DMS114 treated with DMSO at 0.1 percent for 48 hours (cell line): ENCODE measurements around the gene CTTNBP2NL.

Experiments
- DNase-seq: peaks from one replicate; lab custom pipeline; 2025; ENCODE audit not compliant: unreplicated experiment; lab: John Stamatoyannopoulos, UW

The CTTNBP2NL gene, protein sequence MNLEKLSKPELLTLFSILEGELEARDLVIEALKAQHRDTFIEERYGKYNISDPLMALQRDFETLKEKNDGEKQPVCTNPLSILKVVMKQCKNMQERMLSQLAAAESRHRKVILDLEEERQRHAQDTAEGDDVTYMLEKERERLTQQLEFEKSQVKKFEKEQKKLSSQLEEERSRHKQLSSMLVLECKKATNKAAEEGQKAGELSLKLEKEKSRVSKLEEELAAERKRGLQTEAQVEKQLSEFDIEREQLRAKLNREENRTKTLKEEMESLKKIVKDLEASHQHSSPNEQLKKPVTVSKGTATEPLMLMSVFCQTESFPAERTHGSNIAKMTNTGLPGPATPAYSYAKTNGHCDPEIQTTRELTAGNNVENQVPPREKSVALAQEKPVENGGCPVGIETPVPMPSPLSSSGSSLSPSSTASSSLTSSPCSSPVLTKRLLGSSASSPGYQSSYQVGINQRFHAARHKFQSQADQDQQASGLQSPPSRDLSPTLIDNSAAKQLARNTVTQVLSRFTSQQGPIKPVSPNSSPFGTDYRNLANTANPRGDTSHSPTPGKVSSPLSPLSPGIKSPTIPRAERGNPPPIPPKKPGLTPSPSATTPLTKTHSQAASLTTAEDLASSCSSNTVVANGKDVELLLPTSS

DNA sequence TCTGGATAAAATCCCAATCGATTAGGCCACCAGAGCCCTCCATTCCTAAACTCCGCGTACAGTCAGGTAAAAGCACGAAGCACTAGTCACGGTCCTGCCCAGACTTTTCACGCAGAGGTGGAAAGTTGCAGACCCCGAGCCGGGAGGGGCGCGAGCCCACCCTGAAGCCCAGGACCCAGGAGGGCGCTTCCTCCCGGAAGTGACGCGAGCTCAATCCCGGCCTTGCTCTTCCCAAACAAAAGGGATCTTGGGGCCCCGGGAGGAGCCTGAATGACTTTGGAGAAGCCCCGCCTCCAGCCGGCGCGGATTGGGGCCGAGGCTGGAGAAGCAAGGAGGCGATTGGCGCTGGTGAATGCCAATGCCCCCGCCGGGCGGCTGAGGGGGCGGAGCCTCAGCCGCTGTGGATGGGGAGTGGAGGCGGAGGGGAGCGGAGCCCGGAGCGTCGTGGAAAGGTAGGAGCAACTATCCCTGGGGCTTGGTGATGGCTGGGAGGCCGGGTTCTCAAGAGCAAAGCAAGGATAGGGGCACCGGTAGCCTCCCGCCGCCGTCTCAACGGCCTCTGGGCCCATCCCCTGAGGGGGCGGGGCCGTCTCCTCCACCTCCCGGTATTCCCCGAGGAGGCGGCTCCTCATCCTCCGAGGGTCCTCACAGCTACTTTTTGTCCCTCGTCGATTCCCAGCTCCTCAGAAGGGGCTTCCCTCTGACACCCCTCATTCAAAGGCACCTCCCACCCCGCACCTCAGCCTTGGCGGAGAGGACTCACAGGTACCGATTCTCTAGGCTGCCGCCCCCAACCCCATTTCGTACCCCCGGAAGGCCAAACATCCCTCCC is at the start of gene CTTNBP2NL:
CTTNBP2NL (plus strand) TSS at position 394 of the 832 bp plus-strand sequence. CDS start 19,952 bp downstream, outside the sequence.
- DNase-seq = peak; percentile 96

DNA sequence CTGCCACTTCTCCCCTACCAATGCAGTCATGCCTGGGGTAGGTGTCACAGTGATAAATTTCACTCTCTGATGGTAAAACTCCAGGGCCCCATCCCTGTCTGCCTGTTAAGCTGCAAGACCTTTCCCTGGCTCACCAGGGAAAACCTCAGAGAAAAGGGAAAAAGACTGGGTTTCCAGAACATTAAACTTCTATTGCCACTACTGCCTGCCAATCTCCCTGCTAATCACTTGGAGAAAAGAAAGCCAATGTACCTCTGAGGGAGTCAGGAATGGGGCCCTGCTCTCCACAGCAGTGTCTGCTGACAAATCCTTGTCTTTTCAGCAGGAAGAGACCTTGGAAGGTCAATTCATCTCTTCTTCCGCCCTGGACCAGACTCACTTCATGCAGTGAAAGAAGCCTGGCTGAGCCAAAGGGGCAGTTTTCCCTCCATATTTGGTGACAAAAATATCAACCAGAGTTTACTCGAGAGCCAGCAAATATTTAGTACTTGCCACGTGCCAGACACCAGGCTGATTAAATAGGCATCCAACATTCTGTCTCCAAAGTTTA is 49.1 kb upstream of the CTTNBP2NL start:
- no peak for DNase-seq

DNA sequence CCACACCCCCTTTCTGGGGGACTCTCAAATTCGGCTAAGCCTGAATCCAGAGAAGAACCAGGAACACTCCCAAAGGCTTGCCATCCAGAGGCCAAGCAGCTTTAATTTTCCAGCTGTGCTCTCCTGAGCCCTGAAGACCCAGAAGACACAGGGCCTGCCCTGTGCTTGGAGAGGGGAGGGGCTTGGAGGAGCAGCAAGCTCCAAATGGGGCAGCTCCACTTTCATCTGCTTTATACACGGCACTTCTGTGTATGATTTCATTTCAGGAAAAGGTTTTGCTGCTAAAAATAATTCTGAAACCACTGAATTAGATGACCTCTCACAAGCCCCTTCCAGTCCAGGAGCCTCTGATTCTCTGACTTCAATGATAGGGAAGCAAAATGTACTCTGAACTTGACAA is 39.2 kb upstream of the CTTNBP2NL start:
- DNase-seq = no peak

DNA sequence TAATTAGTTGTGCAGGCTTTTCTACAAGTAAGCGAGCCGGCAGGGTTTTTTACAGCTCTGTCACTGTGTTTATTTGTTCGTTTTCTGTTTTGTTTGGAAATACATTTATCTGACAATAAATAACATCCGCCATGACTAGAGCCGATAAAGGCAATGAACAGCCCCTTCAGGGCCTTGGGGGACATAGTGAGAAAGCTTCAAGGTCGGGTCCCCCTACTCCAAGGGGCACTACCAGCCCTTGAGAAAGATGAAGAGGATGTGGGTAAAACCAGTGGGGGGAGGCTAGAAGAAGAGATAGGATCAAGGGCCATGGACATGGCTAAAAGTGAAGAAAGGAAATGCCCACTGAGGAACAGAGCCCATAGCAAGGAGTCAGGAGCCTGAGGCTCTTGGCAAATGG is 38.5 kb upstream of the CTTNBP2NL start:
- DNase-seq = no peak

DNA sequence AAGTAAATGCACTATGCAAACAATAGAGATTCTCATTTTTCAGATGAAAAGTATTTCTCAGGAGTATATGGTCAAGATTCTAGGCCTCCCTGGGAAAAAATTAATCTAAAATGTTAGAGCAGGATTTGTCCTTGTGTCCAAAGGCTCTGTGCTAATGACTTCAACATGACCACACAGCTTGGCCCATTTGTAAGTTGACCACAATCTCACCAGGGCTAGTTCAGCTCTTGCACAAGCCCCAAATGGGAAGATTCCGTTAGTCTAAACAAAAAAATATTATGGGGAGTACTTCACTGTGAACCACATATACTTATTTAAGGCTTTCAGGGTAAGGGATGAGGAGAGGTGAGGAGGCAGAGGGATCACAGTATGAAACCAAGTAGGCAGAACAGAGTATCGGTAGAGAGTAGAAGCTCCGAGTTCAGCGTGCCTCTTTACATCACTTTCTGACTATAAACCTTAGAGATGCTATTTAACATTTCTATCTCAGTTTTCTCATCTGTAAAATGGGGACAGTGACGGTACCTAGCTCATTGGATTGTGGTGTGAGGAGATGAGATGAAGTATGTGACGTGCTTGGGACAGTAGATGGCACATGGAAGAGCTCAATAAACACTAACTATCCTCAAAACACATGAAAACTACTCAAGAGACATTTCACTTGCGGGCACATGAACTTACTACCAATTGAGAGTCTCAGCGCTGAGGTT is 37.8 kb upstream of the CTTNBP2NL start:
- DNase-seq = no peak

DNA sequence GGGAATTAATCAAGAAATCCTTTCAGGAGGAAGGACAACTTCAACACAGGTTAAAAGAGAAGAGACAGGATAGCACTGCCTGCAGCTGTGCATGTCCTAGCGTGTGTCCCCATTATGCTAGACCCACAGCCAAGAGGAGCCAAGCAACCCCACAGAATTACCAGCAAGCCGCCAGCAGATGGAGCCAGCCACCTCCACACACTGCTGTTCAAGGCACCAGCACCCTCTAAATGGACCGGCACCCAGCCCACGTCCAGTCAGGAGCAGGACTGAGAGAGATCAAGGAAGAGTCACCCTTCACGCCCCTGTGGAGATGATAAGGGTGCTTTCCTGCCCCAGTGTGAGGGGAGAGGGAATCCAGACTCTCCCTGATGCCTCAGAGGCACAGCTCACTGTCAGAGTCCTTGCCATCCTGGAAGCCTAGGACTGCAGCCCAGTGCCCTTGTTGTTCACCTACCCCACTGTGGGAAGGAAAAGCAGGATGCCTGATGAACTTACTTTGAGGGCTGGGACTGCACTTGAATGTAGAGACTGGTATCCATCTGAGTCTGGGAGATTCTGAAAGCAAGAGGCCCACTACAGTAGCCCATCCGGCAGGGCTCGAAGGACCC is 37.1 kb upstream of the CTTNBP2NL start:
- peak; percentile 35 for DNase-seq

DNA sequence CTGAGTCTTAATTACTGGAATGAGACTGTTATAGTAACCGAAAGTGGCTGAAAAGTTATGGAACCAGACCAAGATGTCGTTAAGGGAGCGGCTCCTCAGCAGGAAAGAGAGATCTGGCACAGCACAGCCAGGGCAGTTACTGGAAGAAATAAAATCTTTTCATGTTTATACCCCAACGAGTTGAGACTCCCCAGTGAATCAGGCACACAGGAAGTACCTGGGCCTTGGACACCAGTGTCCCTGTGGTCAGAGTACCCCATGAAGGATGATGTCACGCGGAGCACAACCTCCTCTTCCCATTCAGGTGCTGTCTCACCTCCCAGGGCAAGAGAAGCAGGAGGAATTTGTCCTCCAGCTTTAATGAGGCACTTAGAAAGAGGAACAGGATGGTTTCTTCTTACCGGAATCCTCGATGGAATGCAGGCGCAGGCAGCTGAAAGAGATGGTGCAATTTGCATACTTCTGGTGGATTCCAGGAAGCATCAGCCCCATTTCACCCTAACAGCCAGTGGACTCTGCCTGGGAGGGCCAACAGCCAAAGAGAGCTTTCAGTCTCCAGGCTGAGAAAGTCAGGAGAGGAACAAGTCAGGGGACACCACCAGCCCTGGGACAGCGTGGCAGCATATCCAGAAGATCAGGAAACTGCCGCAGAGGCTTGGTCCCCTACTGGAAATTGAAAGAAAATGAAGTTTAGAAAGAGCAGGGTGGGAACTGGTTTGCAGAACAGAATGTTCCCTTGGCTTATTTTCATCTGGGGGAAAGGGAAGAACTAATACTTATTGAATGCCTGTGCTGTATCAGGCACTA is 35.9 kb upstream of the CTTNBP2NL start:
- DNase-seq = no peak

DNA sequence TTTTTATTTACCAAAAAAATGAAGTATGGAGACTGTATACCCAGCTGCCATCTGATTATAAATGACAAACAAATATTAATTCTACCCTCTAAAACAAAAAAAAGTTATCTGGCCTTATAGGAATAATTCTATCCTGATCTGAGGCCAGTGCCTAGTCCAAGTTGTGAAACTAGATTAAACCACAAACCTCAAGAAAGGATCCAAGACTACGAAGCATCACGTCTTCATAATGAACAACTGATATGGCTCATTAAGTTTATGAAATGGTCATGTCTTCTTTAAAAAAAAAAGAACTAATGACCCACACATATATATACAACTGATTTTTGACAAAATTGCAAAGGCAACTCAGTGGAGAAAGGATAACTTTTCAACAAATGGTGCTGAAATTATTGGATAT is 32.4 kb upstream of the CTTNBP2NL start:
- no peak for DNase-seq

DNA sequence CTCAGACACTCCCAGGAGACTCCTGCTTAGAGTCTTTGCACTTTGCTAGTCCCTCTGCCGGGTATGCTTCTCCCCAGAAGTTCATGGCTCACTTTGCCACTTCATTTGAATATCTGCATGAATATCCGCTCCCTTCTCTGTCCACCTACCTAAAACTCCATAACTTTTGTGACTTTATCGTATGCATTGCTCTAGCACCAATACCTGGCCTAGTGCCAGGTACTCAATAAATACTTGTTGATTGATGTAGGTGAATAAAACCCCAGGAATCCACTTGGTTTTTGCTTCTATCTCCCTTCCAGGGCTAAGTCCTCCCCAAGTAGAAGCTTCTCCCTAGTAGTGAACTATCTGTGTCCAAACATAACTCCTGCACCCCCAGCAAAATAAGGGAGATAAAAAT is 27.8 kb upstream of the CTTNBP2NL start:
- no peak for DNase-seq

DNA sequence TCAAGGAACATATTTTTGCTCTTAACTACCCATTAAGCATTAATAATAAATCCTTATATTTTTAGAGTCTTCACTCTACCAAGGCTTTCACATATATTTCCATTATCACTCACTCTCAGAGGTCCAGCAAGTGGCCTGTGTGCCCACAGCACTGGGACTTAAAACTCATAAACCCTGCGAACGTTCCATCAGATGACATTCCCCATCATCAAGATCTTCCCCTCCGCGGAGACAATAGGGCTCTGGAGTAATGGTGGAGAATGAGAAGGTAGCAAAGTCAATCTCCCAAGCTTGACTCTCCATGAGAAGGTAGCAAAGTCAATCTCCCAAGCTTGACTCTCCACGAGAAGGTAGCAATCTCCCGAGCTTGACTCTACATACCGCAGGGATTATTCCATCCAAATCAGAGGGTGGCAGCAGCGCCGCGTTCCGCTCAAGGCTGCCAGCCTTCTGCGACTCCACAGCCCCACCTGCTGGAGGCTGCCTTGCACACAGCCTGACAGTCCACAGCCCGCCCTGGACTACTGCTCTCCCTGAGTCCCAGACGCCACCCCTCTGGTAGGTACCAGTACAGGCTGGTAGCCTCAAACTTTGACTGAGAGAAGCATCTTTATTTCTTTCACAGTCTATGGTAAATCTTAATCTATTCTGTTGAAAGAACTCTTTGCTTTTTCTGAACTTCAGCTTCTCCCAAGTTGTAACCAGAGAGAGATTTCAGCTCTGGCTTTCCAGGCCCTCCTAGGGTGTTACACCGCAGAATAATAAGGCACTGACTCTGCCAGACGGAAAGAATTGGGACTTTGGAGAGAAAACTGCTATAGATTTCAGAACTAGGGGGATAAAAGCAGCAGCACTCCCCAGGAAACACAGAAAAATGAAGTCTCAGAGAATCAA is 26.4 kb upstream of the CTTNBP2NL start:
- DNase-seq = peak; percentile 85

DNA sequence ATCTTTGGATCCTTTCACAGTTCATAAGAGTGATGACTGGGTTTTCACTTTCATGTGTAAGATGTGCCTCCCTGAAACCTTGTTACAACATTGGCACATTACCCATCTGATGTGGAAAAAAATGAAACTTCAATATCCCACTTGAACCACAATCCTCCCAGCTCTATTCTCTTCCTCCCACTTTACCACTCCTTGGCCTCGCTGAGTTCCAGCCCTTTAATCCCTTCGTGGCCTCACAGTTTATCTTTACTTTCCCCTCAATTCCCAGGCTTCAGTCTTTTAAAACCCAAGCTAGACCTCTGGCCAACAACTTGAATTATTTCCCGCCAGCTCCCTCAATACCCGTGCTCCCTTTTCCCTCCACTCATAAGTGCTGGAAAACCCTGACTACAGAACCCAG is 25.0 kb upstream of the CTTNBP2NL start:
- DNase-seq = no peak

DNA sequence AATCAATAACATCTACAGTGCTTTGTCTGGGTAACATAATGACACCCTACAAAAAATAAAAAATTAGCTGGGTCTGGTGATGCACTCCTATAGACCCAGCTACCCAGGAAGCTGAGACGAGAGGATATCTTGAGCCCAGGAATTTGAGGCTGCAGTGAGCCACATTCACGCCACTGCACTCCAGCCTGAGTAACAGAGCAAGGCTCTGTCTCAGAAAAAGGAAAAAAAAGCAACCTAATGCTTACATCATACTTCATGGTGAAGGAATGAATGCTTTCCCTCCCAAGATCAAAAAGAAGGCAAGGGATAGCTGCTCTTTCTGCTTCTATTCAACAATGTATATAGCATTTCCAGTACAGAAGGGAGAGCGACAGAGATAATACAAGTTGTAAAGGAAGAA is 24.2 kb upstream of the CTTNBP2NL start:
- no peak for DNase-seq

DNA sequence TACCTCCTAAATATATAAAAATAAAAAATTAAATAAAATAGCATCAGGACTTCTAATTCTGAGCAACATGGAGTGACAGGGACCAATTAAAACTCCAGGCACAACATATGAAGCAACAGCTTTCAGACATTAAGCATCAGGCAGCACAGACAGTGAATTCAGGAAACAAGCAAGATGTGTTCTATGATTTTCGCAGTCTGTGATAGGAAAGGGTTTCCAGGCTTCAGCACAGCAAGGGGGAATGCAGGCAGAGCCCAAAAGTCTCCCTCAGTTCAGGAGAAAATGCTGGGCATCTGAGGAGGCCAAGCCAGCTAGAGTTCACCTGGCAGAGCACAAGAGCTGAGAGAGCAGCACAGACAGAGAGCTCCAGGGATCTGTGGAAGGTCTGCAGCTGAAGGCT is 22.2 kb upstream of the CTTNBP2NL start:
- DNase-seq = no peak

DNA sequence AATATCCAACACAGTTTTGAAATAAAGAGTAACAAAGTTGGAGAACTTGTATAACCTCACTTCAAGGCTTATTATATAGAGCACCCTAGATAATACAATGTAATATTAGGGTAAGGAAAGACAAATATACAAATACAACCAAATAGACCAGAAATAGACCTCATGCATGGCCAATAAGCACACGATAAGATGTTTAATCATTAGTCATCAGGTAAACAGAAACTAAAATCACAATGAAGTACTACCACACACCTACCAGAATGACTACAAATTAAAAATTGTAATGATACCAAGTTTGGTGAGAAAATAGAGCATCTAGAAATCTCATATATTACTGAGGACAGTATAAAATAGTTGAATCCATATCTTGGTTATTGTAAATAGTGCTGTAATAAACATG is 20.3 kb upstream of the CTTNBP2NL start:
- no peak for DNase-seq

DNA sequence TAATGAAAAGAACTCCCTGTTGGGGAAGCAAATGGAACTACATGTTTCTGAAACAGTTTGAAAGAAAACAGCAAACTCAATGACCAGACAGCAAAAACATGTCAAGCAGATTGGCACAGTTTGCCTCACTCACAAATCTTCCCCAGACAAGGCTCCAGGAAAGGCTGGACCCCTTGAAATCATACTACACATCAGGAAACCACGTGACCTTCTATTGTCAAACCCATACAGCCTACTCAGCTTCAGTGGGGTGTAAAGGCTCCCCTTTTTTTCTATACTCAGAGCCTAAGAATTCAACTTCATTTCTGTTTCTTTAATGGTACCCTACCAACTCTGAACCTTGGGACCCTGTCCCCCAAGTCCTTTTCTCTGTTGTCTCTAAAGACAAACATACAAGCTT is 15.7 kb upstream of the CTTNBP2NL start:
- DNase-seq = no peak

DNA sequence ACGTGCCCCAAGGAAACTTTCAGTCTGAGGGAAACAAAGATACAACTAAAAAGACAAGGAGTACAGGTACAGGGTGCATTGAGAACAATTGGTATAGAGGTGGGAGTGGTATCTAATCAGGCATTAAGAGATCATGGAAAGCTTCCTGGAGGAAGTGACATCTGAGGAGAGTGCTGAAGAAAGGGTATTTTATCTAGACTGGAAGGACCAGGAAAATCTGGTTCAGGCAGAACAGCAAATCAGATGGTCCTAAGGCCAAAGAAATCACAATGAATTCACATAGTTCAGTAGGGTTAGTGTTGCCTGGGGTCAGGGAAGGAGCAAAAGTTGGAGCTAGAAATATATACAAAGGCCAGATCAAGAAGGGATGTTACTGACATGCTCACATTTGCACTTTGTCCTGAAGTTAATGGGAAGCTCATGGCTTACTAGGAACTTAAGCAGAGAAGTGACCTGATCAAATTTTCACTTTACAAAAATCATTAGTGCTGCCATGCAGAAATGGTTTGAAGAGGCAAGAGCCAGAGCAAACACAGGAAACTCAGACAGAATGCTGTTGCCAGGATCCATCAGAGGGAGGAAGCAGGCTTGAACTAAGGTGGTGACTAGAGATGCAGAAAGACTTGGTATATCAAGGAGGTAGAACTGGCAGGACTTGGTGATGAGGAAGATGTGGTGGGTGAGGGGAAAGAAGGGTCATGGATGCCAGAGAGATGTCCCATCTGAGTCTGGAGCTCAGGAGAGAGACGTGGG is 14.5 kb upstream of the CTTNBP2NL start:
- DNase-seq = no peak

DNA sequence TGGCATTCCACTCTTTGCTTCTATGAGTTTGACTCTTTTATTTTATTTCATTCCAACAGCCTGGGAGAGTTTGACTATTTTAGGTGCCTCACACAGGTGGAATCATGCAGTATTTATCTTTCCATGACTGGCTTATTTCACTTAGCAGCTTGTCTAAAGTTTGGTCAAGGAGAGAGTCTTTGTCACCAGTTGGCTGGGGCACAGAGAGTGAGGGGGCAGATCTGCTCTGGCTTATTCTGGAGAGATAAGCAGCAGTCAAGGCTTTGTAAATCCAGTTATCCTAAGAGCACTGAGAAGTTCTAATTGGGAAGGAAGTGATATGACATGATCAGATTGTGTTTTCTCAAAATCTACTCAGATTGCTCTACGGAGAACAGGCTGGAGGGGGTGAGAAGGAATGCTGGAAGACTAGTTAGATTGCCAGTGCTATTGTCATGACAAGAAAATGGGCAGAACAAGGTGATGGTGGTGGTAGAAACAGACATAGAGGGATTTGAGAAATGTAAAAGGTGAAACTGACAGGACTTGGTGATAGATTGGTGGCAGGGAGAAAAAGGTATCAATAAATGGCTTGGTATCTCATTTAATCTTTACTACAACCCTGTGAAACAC is 12.1 kb upstream of the CTTNBP2NL start:
- DNase-seq = no peak
